Measurements from ENCODE around the gene CELF1.
"Not testable (repeated sequence)": the region's sequence is repeated elsewhere in the genome, so short reads cannot be mapped to it uniquely, and the experiment has no call there.

The CELF1 gene

DNA sequence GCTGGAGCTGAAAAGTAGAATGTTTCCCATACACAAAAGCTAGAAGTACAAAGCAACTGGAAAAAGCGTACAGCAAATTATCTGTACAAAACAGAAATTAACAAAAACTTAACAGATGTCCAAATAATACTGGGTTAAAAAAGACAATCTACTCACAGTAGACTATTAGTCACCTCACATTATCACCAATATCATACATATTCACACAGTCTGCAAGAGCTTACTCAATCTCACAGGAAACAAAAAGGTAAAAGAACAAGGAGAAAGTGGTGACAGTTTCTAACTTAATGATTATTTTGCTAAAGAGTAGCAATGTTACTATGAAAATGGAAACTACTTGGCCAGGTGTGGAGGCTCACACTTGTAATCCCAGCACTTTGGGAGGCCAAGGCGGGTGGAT is 11.9 kb downstream of the CELF1 start:
- in situ Hi-C loops (cut with HindIII; ENCODE audit: low sequenced_read_pairs) = no loop called here

GRCh38 chr11:47539681-47540039 is 13.3 kb downstream of the CELF1 start:
- in situ Hi-C loops (cut with HindIII; ENCODE audit: low sequenced_read_pairs) = no loop called here

- in situ Hi-C loops (cut with HindIII; ENCODE audit: low sequenced_read_pairs) = no loop called here
Observed at GRCh38 chr11:47538741-47539565, 14.0 kb downstream of the CELF1 start.

- in situ Hi-C loops (cut with HindIII; ENCODE audit: low sequenced_read_pairs) = no loop called here
Observed at GRCh38 chr11:47536915-47537314, 16.0 kb downstream of the CELF1 start.

DNA sequence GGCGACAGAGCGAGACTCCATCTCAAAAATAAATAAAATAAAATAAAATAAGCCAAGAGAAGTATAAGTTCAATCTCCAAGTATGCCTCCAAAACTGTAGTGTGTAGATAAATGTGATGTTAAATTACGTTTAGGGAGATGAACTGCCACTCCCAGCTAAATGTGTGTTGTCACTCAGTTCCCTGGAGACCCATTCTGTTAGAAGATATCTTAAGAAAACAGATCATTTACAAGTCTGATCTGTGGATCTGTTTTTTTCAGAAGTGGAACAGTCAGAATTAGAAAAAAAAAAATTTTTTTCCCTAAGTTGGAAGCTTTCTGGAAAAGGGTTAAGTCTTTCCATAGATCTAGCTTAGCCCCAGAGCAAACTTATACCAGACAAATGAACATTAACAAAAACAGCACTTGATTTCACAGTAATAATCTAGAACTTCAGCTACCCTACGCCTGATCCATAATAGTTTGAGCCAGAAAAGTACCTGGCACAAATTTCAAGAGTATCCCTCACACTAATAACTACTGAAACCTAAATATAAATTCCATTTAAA is 18.2 kb downstream of the CELF1 start:
- in situ Hi-C loops (cut with HindIII; ENCODE audit: low sequenced_read_pairs) = no loop called here

- in situ Hi-C loops (cut with HindIII; ENCODE audit: low sequenced_read_pairs) = no loop called here
Observed at GRCh38 chr11:47533690-47534151, 19.2 kb downstream of the CELF1 start.

DNA sequence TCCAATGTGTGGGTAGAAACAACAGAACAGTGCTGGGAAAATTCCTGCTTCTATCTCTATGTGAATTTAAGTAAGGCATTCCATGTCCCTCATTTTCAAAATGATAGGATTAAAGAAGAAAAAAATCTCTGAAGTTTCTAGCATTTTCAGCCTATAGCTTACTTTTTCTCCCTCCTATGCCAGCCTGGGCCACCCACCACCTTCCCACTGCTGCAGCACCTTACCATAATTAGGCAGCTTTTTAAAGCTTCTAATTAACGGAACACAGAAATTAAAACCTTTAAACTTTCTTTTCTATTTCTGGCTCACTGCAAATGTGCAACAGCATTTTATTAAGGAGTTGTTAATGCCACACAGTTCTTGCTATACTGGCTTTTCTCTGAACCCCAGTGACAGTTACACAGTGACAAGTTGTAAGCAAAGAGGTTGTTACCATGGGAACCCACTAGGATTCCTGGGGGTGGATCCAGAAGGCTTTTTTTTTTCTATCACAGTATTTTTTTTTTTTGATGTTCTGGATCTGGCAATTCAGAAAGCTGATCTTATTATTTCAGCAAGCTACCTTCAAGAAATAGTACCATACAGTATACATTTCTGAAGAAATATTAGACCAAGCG is 20.2 kb downstream of the CELF1 start:
- in situ Hi-C loops (cut with HindIII; ENCODE audit: low sequenced_read_pairs) = no loop called here

DNA sequence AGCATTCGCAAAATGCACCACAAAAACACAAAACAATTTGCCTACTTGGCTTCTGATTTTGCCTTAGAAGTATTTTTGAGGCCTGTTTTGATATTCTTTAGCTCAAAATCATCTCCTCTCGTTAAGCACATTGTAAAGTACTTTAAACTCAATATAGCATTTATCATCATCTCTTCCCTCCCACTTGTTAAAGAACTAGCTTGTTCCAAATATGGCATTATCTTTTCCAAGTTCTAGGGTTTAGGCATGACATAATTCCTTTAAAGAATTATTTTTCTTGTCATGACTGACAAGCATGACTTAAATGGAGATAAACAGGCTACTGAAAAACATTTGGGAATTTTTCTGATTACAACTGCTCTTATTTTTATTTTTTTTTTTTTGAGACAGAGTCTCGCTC is 21.3 kb downstream of the CELF1 start:
- in situ Hi-C loops (cut with HindIII; ENCODE audit: low sequenced_read_pairs) = no loop called here

DNA sequence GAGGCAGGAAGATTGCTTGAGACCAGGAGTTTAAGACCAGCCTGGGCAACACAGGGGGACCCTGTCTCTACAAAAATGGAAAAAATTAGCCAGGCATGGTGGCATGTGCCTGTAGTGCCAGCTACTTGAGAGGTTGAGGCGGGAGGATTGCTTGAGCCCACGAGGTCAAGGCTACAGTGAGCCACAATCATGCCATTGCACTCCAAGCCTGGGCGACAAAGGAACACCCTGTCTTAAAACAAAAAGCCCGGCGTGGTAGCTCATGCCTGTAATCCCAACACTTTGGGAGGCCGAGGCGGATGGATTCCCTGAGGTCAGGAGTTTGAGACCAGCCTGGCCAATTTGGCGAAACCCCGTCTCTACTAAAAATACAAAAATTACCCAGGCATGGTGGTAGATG is 22.2 kb downstream of the CELF1 start:
- in situ Hi-C loops (cut with HindIII; ENCODE audit: low sequenced_read_pairs) = not testable (repeated sequence)

- in situ Hi-C loops (cut with HindIII; ENCODE audit: low sequenced_read_pairs) = no loop called here
Observed at GRCh38 chr11:47529951-47530350, 23.0 kb downstream of the CELF1 start.

DNA sequence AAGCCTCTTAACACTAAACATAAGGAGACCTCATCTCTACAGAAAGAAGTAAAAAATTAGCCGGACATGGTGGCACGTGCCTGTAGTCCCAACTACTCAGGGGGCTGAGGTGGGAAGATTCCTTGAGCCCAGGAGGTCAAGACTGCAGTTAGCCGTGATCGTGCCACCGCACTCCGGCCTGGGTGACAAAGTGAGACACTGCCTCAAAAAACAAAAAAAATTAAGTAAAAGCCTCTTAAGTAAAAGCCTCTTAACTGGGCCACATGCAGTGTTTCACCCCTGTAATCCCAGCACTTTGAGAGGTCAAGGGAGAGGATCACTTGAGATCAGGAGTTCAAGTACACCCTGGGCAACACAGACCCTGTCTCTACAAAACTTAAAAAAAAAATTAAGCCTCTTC is 25.7 kb downstream of the CELF1 start:
- in situ Hi-C loops (cut with HindIII; ENCODE audit: low sequenced_read_pairs) = no loop called here

- in situ Hi-C loops (cut with HindIII; ENCODE audit: low sequenced_read_pairs) = not testable (repeated sequence)
Observed at GRCh38 chr11:47526032-47526431, 26.9 kb downstream of the CELF1 start.

- in situ Hi-C loops (cut with HindIII; ENCODE audit: low sequenced_read_pairs) = no loop called here
Observed at GRCh38 chr11:47524291-47524874, 28.5 kb downstream of the CELF1 start.

GRCh38 chr11:47523490-47524225 is 29.3 kb downstream of the CELF1 start:
- in situ Hi-C loops (cut with HindIII; ENCODE audit: low sequenced_read_pairs) = no loop called here

- in situ Hi-C loops (cut with HindIII; ENCODE audit: low sequenced_read_pairs) = no loop called here
Observed at GRCh38 chr11:47518212-47518964, 34.5 kb downstream of the CELF1 start.

DNA sequence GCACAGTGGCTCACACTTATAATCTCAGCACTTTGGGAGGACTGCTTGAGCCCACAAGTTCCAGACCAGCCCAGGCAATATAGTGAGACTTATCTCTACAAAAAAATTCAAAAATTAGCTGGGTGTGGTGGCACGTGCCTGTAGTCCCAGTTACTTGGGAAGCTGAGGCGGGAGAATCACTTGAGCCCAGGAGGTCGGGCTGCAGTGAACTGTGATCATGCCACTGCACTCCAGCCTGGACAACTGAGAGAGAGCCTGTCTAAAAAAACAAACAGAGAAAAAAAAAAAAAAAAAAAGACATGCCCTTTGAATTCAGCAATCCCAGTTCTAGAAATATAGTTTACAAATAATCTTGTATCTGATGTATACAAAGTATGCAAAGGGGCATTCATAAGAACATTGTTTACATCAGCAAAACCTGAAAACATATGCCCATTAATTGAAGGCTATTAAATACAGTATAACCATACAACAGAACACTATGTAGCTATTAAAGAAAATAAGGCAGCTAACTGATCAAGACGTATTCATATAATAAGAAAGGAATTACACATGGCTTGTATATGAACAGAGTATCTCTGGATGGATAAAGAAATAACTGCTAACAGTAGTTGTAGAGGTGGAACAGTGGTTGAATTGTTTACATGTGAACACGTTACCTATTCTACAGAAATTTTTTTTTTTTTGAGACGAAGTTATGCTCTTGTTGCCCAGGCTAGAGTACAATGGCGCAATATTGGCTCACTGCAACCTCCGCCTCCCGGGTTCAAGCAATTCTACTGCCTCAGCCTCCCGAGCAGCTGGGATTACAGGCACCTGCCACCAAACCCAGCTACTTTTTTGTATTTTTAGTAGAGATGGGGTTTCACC is 35.7 kb downstream of the CELF1 start:
- in situ Hi-C loops (cut with HindIII; ENCODE audit: low sequenced_read_pairs) = no loop called here

GRCh38 chr11:47516155-47516554 is 36.8 kb downstream of the CELF1 start:
- in situ Hi-C loops (cut with HindIII; ENCODE audit: low sequenced_read_pairs) = no loop called here

GRCh38 chr11:47514825-47515647 is 37.9 kb downstream of the CELF1 start:
- in situ Hi-C loops (cut with HindIII; ENCODE audit: low sequenced_read_pairs) = no loop called here

- in situ Hi-C loops (cut with HindIII; ENCODE audit: low sequenced_read_pairs) = no loop called here
Observed at GRCh38 chr11:47512701-47513100, 40.2 kb downstream of the CELF1 start.

All from DLD1 (cell line).